WI38 (cell line): ENCODE data around the gene OLA1.

ENCODE experiments used
- H3K4me3 ChIP-seq: 2 replicates; pipeline ENCODE4 v1.5.1; 2011; ENCODE audit warnings: low read depth, mild to moderate bottlenecking, control low read depth, low read length
- TF ChIP-seq, protein P1 (sequence below): IDR thresholded peaks from 2 replicates; pipeline ENCODE4 v1.5.1; 2012; ENCODE audit warnings: low read depth, mild to moderate bottlenecking, control low read depth, low read length

OLA1 gene

DNA sequence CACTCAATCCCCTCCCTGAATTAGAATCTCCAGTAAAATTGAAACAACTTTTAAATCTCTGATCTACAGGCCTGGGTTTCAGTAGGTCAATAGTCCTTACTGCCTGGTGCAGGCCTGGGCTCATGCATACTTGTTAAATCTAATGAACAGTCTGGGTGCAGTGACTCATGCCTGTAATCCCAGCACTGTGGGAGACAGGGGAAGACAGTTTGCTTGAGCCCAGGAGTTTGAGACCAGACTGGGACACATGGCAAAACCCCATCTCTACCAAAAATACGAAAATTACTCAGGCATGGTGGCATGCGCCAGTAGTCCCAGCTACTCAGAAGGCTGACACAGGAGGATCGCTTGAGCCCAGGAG is 188.5 kb downstream of the OLA1 start:
- H3K4me3 ChIP-seq = no peak overlapping the region
- TF ChIP-seq, protein P1, sequence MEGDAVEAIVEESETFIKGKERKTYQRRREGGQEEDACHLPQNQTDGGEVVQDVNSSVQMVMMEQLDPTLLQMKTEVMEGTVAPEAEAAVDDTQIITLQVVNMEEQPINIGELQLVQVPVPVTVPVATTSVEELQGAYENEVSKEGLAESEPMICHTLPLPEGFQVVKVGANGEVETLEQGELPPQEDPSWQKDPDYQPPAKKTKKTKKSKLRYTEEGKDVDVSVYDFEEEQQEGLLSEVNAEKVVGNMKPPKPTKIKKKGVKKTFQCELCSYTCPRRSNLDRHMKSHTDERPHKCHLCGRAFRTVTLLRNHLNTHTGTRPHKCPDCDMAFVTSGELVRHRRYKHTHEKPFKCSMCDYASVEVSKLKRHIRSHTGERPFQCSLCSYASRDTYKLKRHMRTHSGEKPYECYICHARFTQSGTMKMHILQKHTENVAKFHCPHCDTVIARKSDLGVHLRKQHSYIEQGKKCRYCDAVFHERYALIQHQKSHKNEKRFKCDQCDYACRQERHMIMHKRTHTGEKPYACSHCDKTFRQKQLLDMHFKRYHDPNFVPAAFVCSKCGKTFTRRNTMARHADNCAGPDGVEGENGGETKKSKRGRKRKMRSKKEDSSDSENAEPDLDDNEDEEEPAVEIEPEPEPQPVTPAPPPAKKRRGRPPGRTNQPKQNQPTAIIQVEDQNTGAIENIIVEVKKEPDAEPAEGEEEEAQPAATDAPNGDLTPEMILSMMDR = no peak

DNA sequence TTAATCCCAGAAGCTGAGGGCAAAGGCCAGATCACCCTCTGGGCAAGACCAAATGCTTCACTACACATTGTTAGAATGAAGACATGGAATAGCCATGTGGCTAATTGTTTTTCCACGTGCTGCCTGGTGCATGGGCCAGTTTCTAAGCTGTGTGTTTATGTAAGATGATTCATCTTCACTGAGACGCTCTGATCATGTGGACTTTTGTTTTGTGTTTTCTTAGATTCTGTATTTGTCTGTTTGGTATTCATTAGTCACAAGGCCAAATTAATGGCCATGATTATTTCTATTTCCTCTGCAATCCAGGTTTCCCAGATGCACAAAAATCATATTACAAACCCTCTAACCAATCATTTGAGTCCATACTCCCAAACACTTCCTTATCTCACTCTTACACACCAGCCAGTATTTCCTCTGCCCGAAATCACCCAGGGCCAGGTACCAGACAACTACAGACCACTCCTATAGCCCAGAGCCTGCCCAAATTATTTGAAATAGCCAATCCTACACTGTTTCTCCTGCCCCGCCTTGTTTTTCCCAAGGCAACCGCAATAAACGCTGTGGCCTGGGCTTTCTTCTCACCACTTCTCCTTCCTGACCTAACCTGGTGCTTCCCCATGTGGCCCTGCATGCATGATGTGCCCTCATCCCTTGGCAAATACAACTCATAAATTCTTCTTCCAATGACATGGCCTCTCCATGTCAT is 189.0 kb downstream of the OLA1 start:
- TF ChIP-seq, protein P1 = no peak
- H3K4me3 ChIP-seq = no peak overlapping the region

DNA sequence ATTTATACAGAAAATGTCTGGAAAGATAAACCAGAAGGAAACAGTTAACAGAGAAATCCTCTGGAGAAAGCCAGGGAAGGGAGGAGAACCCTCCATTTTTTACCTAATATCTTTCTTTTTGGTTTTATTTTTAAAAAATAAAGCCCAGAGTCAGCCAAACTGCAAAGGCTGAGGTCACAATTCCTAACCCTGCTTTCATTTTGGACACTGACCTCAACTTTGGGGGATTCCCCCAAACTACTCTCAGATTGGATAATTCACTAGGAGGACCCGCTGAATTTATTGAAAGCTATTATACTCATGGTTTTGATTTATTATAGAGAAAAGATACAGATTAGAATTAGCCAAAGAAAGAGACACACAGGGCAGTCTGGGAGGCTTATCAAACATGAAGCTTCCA is 189.9 kb downstream of the OLA1 start:
- TF ChIP-seq, protein P1 = no peak
- H3K4me3 ChIP-seq = no peak overlapping the region

DNA sequence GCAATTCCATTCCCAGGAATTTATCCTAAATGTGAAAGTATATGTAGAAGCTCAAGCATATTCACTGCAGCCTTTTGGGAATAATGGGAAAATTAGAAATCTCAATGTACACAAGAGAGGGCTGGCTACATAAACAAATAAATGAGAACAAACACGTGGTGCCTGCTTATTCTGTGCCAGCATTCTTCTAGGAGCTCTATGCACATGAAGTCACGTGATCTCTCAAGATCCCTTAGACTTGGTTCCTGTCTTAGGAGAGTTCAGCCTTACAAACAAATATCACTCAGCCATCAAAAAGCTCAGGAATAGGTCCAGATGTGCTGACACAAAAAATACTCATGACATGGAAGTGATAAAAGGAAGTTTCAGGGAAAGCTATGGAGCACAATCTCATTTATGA is 190.3 kb downstream of the OLA1 start:
- H3K4me3 ChIP-seq = no peak overlapping the region
- TF ChIP-seq, protein P1 = no peak

DNA sequence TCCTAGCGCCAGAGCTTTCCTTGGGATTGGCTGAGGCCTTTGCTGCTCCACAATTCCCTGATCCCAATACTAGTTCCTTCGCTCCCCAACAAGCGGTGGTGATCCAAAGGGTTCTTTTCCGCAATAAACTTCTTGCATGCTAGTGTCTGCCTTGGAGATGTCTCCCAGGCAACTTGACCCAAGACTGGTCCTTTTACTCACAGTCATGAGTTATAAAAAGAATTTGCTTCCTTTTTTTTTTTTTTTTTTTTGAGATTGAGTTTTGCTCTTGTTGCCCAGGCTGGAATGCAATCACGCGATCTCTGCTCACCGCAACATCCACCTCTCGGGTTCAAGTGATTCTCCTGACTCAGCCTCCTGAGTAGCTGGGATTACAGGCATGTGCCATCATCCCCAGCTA is 193.4 kb downstream of the OLA1 start:
- H3K4me3 ChIP-seq = no peak overlapping the region
- TF ChIP-seq, protein P1 = no peak

DNA sequence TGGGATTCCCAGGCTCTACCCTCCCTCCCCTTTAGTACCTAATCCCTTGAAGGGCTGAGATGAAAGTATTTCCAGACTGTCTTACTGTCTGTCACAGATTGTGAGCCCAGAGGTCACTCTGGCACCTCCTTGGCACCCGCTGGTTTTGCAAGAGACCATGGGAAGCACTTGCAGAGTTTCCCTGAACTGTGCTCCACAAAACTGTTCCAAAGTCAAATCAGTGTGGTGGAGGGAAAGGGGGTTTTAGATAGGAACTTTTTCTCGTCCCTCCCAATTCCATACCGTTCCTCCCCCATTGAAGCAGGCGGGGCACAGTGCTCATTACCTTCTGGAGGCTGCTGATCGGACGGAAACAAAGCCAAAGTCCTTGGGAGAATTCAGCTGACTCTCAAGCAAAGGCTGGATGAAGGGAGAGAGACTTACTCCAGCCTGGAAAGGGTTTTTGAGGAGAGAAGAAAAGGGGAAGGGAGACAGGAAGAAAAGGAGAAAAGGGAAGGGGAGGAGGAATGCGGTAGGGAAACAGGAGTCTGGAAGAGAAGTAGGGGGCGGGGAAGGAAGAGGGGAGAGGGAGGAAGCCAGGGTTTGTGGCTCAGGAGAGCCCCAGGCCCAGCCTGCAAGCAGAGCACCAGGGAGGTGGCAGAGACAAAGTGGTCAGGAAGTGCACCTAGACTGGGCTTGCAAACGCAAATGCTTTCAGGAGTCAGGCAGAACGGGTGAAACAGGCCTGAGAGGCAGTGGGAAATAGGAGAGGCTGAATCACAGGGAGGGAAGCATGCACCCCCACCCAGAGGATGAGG is 194.8 kb downstream of the OLA1 start:
- TF ChIP-seq, protein P1 = no peak
- H3K4me3 ChIP-seq = no peak overlapping the region

DNA sequence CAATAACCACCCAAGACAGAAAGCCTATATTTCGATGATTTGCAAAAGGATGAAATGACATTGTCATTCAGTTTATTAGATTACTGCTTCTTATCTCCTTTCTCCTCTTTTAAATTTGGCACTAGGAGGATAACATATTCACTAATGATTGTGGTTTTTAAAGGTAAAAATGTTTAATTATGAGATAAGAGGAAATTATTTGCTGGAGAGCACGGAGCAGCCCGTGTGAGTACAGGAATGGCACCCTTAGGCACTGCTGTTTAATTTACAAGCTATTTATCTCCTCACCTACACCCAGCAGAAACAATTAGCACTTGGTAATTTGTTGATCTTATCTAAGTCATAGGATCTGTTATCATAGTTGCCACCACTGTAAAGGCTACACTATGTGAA is 195.8 kb downstream of the OLA1 start:
- TF ChIP-seq, protein P1 = no peak
- H3K4me3 ChIP-seq = no peak overlapping the region
